CD4-positive, alpha-beta T cell treated with Interleukin-4 for 4 hours (primary cell): ENCODE results near the gene DOCK3.
"Not testable (repeated sequence)": the region's sequence is repeated elsewhere in the genome, so short reads cannot be mapped to it uniquely, and the experiment has no call there.

Experiments used
- DNase-seq: peaks from one replicate; pipeline ENCODE4 v3.0.0-alpha.2; 2020

Gene DOCK3

DNA sequence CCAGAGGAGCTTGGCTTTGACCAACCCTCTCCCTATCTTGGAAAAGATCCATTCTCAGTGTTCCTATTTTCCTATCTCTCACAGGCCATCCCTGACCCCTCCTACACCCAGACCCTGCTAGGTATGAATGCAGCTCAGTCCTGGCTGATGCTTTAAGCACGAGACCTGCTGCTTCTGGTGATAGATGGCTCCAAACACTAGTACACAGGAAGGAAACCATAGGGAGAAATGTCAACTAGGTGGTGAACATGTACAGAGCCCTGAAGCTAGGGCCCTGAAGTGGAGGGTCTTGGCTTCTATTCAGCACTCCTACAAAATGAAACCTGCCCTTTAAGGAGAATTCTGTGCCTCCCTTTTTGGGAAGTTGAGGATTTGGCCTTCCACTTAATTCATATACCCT lies 662.9 kb downstream of the DOCK3 start:
- DNase-seq = no peak

DNA sequence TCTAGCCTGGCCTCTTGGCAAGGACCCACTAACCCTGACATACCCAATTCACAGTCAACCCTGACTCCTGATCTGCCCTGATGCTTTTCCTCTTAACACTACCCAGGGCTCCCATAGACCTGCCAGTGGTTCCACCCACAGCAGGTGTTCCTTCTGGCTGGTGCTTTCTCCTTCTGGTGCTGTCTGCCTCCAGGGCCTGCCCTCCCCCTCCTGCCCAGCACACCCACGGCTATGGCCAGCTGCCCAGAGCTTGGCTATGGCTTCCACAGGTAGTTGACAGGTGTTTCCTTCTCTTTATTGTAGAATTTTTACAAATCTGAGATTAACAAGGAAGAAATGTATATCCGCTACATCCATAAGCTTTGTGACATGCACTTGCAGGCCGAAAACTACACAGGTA lies 663.9 kb downstream of the DOCK3 start:
- no peak for DNase-seq

GRCh38 chr3:51340013-51340829 lies 665.5 kb downstream of the DOCK3 start:
- no peak for DNase-seq

DNA sequence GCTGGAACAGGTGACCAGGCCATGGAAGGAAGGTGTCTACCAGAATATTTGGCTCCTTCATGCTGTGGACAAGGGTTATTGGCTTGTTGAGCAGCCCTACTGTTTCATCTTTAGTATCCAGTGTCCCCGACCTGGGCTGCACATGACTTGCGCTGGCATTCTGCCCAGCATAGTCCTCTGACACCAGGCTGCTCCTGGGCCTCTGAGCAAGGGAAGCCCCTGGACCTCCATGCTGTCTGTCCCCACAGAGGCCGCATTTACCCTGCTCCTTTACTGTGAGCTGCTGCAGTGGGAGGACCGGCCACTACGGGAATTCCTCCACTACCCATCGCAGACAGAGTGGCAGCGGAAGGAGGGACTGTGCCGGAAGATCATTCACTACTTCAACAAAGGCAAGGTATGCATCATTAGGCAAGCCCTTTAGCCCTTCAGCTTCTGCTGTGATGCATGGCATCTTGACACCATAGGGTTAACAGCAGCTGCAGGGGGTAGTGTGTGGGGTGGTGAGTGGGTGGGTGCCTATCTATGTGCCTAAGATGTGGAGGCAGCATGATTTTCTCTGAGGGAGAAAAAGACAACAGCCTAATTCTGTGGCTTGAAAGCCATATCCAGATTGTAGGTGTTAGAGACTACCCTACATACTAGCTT lies 666.4 kb downstream of the DOCK3 start:
- no peak for DNase-seq

DNA sequence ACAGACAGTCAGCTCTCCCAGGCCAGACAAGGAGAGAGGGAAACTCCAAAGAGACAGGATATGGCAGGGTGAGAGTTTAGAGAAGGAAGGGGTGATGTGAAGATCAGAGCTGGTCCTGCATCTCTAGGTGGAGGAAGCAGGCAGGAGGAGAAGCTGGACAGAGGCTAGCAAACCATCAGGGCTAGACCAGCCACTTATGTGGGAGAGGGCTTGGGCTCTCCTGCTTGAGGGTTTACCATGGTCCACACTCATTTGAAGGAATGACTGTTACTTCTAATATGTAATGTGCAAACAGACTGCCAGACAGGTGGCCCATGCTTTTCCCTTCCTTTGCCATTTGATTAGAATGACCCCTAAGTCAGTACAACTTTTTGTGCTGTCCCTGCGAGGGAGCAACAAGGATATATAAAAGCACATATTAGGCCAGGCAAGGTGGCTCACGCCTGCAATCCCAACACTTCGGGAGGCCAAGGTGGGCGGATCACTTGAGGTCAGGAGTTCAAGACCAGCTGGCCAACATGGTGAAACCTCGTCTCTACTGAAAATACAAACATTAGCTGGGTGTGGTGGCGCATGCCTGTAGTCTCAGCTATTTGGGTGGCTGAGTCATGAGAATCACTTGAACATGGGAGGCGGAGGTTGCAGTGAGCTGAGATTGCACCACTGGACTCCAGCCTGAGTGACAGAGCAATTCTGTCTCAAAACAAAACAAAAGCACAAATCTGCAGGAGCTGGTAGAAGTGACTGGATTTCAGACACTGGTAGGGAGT lies 669.4 kb downstream of the DOCK3 start:
- DNase-seq = no peak

- DNase-seq = no peak
These were observed 676.0 kb downstream of the DOCK3 start for GRCh38 chr3:51350751-51351150.

GRCh38 chr3:51353131-51353530 lies 678.4 kb downstream of the DOCK3 start:
- no peak for DNase-seq

- no peak for DNase-seq
These were observed 679.0 kb downstream of the DOCK3 start for GRCh38 chr3:51353691-51354090.

DNA sequence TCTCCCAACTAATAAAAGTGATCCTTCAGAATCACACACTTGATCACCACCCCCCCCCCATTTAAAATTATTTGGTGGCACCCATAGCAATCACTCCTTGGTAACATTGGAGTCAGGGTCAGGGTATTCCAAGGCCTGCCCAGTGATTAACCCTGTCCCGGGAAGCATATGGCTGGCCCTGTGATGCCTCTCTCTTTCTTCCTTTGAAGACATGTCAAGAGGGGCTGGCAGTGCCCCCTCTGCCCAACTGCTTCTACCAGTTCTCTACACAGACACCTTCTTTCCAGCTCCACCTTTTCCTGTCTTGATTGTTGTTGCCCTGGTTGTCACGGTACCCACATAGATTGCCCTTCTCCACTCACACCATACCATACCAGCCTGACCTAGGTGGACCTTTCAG lies 679.4 kb downstream of the DOCK3 start:
- no peak for DNase-seq

GRCh38 chr3:51354731-51355615 lies 680.2 kb downstream of the DOCK3 start:
- no peak for DNase-seq

DNA sequence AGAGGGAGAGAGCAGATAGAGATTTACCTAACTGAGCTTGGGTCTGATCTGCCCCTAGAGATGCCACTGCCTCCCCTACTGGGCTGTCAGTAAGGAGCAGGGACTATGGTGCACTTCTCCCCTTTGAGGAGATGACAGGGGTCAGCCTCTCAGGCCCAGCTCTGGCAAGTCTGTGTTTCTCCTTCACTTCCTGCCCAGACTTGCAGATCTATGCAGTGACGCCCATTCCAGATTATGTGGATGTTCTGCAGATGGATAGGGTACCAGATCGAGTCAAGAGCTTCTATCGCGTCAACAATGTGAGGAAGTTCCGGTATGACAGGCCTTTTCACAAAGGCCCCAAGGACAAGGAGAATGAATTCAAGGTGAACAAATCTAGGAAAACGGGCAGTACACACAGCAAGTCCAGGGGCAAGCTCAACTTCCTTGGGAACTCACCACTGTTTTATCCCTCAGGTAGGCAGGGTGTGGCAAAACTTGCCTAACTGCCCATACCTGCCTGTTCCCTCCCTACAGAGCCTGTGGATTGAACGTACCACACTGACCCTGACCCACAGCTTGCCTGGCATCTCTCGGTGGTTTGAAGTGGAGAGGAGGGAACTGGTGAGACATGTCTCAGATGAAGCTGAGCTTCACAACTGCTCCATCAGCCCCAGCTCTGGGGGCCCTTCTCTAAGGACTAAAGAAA lies 681.3 kb downstream of the DOCK3 start:
- no peak for DNase-seq

DNA sequence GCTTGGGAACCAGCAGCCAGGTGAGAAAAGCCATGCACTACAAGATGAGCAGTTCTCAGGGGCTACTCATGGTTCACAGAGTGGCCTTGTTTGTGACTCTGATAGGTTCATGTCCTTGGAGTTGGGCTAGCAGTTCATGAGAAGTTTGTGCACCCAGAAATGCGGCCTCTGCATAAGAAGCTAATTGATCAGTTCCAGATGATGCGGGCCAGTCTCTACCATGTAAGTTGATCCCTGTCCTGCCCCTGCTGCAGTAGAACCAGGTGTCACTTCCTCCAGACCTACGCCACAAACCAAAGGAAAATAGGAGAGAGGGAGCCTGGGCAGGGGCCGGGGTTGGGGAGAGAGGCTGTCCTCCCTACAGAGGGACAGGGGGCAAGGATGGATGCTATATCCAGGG lies 683.1 kb downstream of the DOCK3 start:
- DNase-seq = no peak

DNA sequence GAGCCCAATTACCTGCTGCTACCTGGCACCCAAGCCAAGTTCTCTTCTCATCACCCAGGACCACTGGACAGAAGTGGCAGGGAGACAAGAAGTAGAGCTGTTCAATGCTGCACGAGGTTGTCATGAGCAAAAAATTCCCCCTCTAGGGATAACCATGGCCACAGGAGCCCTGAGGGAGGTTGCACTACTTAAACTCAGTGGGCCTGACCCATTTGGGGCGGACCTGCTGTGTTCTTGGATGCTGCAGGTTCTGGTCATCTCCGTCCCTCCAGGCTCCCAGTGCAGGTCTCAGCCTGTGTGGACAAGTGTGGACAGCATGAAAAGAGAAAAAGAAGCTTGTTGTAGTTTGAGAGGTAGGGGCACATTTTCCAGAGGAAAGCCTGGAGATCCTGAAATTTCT lies 684.3 kb downstream of the DOCK3 start:
- DNase-seq = no peak

DNA sequence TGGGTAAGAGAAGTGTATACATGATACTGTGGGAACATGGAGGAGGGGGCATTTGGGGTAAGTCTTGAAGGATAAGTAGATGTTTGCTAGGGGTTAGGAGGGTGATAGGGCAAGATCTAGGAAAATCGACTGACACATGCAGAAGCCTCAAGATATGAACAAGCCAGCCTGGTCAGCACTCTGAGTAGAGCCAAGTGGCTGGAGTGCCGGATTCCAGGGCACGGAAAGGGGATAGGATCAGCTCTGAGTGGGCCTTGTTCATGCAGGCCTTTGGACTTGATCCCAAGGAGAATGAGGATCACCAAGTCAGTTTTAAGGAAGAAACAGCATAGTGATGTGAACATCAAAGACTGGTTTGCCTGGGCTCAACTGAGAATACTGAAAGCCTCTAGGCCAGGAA lies 686.1 kb downstream of the DOCK3 start:
- DNase-seq = no peak

GRCh38 chr3:51361746-51362145 lies 687.0 kb downstream of the DOCK3 start:
- no peak for DNase-seq

- DNase-seq = no peak
These were observed 687.7 kb downstream of the DOCK3 start for GRCh38 chr3:51362476-51362875.

- not testable (repeated sequence) for DNase-seq
These were observed 693.5 kb downstream of the DOCK3 start for GRCh38 chr3:51368276-51368675.

DNA sequence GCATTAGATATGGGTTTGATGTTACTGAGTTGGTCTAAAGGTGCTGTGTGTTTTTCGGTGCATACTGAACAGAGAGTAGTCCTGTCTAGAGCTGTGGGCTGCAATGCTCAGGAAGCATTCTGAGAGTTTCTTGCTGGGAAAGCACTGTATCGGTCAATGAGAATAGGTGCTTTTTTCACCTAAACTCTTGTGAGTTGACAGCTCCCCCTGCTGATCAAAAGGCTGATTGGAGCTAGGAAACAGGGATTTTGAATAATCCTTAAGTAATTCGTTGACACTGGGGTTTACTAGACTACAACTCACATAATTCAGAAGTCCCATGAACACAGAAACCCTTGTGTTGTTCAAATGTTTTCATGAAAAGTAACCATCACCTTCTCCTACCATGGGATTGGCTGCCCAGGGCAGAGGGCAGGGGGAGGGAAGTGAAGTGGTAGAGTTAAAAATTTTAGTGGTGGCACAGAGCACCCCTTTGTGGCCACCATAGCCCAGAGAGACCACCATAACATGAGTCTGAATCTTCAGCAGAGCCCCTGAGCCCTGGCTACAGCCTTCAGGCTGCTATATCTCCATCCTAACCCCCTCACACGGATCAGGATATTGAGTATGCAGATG lies 697.3 kb downstream of the DOCK3 start:
- DNase-seq = peak; percentile 66

DNA sequence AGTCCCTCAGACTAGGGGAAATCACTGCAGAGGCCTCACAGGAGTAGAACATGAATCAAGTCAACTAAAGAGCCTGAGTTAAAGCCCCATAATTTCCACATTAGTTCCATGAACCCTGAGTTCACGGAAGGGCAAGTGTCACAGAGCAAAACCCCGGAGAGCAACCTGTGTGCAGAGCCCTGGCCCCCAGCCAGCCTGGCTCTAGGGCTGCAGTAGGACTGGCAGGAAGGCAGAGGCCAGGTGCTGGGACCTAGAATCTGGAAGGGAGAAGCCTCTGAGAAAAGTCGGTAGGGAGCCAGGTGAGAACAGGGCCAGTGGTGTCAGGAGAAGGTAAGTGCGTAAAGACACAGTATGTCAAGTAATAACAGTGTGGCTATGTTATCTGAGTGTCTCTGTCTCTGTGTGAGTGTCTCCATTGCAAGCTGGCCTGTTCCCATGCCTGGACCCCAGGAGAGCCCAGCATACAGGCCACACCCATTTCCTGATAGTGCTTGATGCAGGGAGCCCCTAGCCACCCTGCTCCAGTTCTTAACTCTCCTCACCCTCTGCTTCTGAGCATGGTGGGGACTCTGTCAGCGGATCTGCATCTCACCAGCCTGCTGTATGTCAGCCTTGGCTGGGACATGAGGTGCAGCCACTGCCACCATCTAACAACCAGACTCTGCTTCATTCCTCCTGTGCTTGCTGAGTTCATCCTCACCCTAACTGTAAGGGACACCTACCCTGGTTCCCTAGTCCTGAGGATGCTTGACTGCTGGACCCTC lies 699.1 kb downstream of the DOCK3 start:
- no peak for DNase-seq

- no peak for DNase-seq
These were observed 699.7 kb downstream of the DOCK3 start for GRCh38 chr3:51374456-51374855.

GRCh38 chr3:51375136-51375535 lies 700.4 kb downstream of the DOCK3 start:
- DNase-seq = no peak
